Cerebellar cortex (tissue), 1 donor: ENCODE measurements around the gene ANK2.
A peak's percentile ranks its signal among the peaks of the same experiment; 100 is the strongest.
"Not testable (repeated sequence)": the region's sequence is repeated elsewhere in the genome, so short reads cannot be mapped to it uniquely, and the experiment has no call there.

Experiments
- DNase-seq: peaks from one replicate; pipeline ENCODE4 v3.0.0-alpha.2; 2015; ENCODE audit warnings: low spot score

Gene ANK2

DNA sequence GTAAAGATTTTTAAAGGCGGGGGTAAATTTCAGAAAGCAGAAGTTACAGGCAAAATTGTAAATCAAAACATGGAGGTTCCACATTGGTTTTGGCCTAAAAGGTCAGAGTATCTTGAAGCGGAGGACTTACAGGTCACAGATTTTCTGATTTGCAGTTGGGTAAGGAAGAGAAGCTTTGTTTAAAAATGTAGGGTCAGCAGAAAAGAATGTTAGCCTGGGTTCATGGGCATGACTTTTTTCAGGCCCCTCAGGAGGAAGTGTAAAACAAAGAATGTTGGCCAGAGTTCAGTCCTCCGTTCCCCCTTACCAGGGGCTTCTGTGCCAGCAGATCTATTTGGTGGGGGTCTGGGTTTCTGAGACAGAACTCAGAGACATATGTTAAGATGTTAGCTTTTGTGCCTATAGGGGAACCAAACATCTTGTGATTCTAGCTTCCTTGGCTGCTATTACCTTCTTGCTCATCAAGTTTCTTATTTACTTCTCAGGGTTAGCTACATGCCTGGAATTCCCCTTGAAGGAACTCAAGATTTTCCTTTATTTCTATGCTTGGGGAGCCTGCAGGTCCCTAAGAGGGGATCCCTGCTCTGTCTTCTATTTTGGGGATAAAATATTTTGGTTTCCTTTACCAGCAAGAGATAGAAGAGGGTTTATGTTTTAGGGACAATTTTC lies 160.3 kb downstream of the ANK2 start:
- DNase-seq: no peak

DNA sequence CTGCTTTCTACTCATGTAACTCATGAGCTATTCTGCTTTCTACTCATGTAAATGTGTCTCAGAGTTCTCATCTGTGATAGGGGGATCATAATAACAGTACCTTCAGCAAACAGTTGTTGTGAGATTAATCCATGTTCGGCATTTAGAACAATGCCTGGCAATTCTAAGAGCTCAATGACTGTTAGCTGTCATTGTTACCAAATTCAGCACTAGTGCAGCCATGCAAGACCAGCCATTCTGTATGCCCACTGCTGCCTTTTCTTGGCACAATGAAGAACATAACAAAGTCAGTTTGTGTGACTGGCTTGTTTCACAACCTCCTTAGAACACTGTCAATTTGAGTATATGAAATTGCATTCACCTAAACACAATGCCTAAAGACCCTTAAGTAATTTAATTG lies 163.2 kb downstream of the ANK2 start:
- DNase-seq: no peak

DNA sequence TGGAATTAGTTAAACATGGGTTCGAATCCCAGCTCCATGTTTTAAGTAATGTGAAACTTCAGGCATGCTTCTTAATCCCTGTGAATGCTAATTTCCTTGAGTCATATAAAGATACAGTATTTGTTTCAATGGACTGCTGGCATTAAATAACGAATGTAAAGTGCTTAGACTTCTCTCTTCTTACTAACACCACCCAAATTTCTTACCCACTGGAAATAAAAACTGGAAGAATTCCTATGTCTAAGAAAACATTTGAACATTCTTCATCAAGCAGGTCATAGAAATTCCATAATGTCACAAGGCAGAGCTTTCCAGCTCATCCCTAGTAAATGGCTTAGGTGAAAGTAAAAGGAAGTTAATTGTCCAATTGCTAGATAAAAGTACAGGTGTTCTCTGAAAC lies 172.5 kb downstream of the ANK2 start:
- DNase-seq: no peak

DNA sequence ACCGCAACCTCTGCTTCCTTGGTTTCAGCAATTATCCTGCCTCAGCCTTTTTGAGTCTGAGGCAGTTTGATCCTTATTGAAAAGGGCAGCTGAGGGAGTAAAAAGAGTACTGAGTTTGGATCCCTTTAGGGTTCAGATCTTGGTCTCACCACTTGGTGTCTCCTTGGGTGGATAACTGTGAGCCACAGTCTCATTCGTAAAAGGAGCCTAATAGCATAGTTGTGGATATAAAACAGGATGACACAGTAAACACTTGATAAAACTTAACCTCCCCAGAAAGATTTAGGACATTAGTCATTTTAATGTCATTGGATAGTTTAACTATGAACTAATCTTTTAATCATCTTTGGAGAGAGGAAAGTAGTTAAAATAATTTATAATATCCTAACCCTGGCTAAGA lies 173.0 kb downstream of the ANK2 start:
- DNase-seq: no peak

DNA sequence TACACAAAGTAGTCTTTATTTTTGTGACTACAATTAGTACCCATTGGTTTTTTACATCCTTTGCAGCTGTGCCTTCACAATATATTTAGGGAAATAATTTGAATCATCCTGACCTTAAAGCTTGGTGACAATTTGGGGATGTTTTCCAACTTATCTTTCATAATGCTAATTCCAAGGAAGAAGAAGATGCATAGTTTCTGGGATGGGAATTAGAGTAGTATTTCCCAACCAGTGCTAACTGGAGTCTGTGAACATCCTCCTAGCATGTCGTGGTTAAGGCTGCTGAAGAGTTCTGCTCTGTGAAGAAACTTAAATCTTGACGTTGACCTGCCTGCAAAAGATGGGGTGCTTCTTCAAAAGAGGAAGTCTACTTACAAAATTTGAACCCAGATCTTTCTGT lies 173.5 kb downstream of the ANK2 start:
- DNase-seq: no peak

DNA sequence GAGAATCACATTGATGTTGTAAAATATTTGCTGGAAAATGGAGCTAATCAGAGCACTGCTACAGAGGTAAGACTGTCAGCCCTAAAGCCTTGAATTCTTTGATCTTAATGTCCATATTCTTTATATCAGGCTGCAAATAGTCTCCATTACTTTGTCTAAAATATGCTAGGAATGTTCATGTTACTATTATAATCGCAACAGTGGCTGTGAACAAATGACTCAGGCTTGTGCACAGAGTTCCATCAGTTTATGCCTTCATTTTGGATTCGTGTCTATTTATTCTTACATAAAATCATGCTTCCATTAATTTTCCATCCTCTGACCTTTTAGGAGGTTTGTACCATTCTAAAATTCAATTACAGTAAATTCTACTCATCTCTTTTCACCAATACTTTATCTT lies 182.7 kb downstream of the ANK2 start:
- no peak for DNase-seq

DNA sequence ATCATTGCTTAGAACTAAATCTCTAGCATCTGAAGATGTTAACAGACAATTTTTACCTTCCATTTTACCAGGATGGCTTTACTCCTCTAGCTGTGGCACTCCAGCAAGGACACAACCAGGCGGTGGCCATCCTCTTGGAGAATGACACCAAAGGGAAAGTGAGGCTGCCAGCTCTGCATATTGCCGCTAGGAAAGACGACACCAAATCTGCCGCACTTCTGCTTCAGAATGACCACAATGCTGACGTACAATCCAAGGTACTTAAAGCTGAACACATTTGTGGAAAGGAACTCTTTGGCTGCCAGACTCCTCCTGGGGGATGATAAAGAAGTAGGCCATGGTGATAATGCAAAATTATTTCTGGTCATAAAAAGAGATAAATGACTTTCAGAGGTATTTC lies 187.5 kb downstream of the ANK2 start:
- no peak for DNase-seq

DNA sequence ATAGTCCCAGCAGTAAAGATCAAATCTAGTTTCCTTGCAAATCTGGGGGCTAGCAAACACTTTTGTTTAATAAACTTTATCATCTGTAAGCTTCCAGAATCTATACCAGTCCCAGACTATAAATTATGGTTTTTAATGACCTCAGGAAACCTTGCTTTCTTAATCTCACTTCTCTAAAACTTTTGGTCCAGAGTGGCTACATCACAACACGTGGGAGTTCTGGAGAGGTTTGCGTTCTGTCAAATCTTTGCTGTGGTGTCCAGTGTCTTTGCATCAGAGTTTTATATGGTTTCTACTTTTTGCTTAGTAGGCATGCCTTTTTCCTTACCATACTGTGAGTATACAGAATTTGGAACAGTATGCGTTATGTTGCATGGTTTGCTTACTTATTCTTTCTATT lies 193.9 kb downstream of the ANK2 start:
- DNase-seq: no peak

DNA sequence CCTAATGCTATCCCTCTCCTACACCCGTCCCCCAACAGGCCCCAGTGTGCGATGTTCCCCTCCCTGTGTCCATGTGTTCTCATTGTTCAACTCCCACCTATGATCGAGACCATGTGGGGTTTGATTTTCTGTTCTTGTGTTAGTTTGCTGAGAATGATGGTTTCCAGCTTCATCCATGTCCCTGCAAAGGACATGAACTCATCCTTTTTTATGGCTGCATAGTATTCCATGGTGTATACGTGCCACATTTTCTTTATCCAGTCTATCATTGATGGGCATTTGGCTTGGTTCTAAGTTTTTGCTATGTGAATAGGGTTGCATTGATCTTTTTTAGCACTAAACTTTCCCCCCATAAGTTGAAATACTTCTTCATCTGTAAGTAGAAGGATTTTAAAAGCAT lies 195.3 kb downstream of the ANK2 start:
- DNase-seq: not testable (repeated sequence)

DNA sequence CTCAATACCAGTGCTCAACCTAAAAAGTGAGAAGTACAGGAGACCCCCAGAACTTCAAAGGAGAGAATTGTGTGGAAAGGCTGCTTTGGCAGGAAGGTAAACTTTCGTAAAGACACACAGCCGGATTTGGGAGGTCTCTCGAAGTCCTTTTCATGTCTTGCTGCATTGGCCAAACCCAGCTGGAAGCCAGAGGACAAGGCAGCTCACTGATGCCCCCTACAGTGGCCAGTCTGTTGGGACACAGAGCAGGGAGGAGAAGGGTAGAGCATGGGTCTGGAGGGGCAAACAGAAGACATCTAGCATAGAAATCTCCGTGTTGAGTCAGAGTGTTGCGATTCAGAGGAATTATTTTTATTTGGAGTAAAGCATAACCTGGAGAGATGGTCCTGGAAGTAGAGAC lies 198.9 kb downstream of the ANK2 start:
- peak; percentile 28 for DNase-seq

DNA sequence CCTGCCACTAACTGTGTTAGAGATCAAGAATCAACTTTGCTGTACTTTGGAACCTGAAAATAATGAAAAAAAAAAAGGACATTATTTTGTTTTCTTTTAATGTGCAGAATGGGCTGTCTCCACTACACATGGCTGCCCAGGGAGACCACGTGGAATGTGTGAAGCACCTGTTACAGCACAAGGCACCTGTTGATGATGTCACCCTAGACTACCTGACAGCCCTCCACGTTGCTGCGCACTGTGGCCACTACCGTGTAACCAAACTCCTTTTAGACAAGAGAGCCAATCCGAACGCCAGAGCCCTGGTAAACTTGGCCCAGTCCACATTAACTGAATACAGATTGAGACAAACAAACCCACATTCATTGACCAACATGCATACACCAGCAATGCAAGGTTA lies 206.2 kb downstream of the ANK2 start:
- DNase-seq: no peak

DNA sequence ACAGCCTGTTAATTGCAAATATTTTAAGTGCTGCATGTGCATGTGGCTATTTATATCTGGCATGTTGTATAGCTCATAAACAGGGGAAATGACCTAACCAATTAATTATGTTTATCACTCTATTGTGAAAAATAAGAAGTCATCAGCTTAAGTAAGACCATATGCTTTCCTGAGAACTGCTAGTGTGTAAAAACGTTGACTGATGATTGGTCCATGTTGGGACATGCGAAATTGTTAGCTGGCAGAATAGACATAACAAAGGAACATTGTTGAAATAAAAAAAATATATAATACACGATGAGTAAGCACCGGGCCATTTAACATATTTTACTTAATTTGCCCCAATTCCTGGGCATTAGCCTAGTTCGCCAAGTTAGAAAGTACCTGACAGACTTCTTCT lies 207.5 kb downstream of the ANK2 start:
- DNase-seq: no peak

DNA sequence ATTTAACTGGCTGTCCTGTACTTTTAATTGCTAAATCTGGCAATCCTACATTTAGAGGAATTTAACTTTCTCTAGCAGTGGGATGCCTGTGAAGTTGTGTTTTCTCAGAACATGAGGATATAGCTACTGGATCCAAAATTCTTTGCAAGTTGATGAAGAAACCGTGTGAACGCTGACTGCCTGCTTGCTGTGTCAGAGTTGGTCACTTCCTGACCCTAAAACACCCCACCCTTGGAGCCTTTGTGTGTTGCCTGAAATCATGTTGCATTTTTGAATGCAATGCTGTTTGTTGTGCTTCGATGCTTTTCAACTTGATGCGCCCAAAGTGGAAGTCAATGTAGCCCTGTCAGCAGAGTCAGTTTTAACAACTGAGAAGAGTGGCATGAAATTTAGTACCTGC lies 211.2 kb downstream of the ANK2 start:
- no peak for DNase-seq

DNA sequence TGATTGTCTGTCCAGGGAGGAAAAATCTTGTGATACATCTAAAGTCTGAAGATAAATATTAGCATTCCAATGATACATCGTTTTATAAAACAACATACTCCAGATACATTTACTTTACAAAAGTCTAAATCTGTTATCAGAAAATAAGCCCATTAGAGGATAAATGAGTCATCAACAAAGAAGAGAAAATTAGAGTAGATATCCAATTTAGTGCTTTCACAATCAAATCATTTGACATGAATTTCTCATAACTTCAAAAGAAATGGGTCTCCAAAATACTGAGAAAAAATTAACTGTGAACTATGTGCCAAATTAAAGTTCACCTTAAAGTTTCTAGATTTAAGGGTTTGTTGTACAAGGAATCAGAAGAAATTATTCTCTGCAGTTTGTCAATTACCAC lies 213.8 kb downstream of the ANK2 start:
- DNase-seq: no peak

DNA sequence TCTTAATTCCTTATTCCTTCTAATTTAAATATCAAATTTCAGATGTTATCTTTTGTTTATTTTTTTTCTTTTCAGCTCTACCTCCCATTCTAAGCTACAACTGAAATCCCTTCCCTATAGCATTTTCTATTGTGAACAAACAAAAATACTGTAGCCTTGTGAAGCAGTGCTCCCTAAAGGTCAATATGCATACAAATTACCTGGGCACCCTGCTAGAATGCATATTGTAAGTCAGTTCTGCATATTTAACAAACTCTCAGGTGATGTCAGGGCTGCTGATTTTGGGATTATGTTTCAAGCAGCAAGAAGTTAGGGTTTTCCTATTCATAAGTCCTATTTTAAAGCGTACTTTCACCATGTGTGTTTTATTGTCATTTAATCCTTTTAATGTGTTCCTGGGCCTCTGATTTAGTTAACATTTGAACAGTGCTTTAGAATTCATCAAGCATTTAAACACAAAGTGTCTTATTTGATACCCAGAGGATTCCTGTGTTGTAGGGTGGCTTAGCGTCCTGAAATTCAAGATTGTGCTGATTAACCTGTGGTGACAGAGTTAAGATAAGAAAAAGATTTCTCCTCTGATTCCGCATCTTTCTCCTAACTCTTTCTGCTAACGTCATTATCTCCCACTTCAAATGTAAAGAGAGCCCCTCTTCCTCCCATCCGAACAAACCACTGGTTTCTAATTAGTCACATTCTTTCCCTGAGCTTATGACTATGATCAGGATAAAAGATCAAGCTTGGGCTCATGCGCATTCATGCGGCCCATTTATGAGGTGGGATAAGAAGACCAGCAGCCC lies 221.3 kb downstream of the ANK2 start:
- DNase-seq: no peak

DNA sequence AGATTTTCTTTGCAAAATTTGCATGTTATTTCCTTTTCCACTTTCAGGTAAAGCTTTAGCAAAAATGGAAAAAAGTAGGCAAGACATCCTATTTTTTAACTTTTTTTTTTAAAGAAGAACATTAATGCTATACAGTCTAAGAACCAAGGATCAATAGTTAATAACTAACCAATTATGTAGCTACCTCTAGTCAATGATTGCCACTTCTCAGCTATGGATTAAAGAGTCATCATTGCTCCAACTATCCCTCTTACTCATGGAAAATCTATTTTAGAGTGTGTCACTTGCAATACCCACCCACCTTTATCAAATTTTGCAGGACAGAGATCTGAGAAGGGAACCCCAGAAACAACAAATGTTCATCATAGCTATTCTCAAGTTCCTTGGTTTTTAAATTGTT lies 223.1 kb downstream of the ANK2 start:
- DNase-seq: no peak

DNA sequence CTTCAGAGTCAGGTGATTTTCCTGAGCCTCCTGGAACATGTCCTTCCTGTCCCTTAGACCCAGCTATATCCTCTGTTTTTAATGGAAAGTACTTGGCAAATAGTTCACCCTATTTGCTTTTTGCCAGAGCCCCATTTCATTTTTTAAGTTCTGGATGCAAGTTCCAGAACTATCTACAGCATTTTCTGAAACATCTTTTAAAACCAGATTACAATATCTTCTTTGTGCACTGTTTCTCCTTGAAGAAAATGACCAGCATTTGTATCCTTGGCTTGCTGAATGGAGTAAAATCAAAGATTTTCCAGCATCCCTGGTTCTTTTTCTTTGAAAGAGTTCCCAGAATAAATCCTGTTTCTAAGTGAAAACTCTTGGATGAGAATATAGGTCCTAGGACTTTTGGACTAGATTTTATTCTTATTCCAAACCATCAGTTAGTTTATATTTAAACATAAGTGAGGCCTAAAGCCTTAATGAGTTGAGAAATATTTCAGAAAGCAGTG lies 224.3 kb downstream of the ANK2 start:
- DNase-seq: no peak

DNA sequence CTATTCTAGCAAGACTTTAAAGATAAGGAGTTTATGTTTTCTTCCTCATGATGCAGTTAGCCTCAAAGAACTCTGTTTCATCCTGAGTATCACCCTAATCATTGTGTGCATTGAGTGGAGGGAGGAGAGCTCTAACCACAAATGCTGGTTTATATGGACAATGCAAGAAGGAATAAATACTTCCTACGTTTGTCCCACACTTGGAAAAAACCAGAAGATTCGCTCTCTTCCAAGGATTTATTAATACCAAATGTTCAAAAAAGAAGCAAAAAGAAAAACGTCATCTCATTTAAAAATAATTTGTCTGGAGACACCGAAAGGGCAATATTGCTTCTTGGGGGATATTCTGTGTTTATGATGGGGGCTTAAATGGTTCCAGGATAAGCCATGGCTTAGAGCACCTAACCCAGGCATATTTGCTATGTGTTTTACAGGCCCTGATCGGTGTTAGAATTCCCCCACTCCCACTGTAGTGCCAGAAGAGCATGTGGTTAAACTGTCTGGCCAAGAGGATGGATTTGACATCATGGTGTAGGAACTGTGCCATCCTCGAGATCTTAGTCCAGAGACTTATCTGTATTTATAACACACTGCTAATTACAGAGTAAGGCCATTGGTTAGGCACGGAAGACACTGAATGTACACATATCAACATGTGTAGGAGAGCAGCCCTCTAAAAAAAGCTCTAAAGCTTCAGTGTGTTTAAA lies 227.2 kb downstream of the ANK2 start:
- DNase-seq: peak; percentile 45

DNA sequence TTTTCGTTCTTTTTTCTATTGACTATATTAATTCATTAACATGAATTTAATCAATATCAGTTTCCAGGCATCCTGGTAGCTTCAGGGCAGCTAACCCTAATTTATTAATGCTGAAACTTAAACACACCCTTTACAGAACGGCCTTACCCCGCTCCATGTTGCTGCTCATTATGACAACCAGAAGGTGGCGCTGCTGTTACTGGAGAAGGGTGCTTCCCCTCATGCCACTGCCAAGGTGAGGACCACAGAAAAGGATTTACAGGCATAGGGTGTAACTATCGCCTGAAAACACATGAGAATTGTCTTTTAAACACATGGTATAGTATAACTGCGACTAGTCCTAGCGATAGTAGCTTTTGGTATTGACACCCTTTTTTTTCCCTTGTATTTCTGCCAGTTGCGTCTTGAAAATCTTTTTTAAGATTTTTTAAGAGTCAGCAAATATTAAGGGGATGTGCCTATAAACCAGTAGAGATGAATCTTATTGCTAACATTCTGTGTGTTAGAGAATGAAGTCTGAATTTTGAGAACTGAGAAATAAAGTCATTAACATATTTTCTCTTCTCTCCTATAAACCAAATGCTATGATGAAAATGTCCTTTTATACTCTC lies 229.0 kb downstream of the ANK2 start:
- DNase-seq: peak; percentile 71

DNA sequence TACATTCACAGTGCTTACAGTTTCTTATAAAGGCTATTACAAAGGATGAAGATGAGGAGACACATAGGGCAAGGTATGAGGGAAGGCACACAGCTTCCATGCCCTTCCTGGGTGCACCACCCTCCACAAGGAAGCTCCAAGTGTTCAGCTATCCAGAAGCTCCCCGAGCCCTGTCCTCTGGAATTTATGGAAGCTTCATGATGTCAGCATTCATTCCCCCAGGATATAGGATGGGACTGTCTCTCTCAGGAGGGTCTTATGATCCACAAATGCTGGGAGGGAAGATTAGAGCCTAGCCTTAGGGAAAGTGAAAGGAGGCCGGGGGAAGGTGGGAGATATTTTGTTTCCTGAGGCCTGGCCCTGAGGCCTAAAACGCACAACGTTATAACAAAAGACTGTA lies 236.0 kb downstream of the ANK2 start:
- DNase-seq: no peak

DNA sequence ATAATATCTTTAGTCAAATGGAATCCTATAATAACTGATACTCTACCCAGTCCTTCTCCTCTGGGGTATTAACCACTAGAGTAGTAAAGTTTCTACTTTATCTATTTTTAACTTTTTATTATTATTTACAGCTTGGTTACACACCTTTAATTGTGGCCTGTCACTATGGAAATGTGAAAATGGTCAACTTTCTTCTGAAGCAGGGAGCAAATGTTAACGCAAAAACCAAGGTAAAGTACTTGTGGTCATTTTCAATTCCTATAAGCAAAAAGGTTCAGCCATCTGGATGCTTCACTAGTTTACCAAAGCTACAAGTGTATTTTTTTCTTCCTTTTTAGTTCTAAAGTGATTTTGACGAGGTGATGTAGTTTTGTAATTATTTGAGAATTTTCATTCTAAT lies 238.8 kb downstream of the ANK2 start:
- no peak for DNase-seq

DNA sequence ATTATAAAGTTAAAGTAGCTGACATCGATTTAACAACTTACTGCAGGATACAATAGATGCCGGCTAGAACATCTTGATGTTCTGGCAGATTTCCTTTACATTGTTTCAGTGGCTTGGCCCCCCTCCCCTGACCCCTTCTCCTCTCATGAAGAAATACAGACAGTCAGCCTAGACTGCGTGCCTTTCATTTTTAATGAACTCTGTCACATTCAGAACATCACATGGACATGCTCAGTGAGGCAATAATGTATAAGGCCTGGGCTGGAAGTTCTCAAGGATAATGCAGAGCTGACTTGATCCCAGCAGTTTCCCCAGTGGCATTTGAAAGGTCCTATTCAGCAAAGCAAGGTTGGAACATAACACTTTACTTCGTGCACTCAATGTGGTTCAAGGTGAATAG lies 239.2 kb downstream of the ANK2 start:
- DNase-seq: no peak

DNA sequence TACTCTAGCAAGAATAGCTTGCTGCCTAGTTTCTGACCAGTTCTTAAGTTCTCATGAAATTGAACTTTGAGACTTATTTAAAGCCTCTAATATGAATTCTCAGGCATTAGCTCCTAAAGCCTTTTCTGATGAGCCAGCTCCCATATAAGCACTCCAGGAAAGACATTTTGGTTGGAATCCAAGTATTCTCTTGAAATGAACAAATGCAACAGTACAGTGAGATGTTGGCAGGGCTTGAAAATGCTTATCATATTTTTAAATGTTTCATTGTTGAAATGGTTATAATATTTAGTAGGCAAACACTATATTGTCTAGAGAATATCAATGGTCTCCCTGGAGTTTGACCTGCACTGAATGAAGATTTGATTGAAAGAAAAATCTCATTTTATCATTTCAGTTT lies 240.3 kb downstream of the ANK2 start:
- no peak for DNase-seq
